SK-N-MC (cell line): ENCODE data around the gene CNOT11.

Experiments
- EZH2 ChIP-seq: fragments of 200-600 bp; sonication (generic); IDR thresholded peaks from one replicate; pipeline ENCODE4 v1.6.1; 2017; ENCODE audit warnings: antibody characterized with exemption
- POLR2AphosphoS5 ChIP-seq: IDR thresholded peaks from 2 replicates; pipeline ENCODE4 v1.6.1; 2012; ENCODE audit warnings: mild to moderate bottlenecking, low read depth, low read length, borderline replicate concordance

- no peak for TF ChIP-seq POLR2AphosphoS5
- no peak for TF ChIP-seq EZH2
Measured at GRCh38 chr2:101263377-101263800, 10.7 kb downstream of the CNOT11 start.
